SK-N-SH treated with all-trans-retinoic acid at 6 μM for 48 hours (cell line): Measurements from ENCODE around the gene CDH11.
A peak's percentile ranks its signal among the peaks of the same experiment; 100 is the strongest.

ENCODE experiments used
- ATAC-seq: fragments of 200-7000 bp; cut with Tn5 transposase; 3 replicates; pipeline ENCODE4 v1.9.1; 2020; ENCODE audit warnings: mild to moderate bottlenecking, moderate library complexity
- BACH2 ChIP-seq: fragments of 250-450 bp; sonication (Bioruptor Pico); IDR thresholded peaks from 2 replicates; pipeline ENCODE4 v1.9.0; 2021; ENCODE audit warnings: mild to moderate bottlenecking, borderline replicate concordance
- CREB5 ChIP-seq: fragments of 250-450 bp; sonication (Bioruptor Pico); IDR thresholded peaks from 2 replicates; pipeline ENCODE4 v1.5.1; 2020; ENCODE audit warnings: low read depth, mild to moderate bottlenecking, moderate library complexity
- CSRNP3 ChIP-seq: fragments of 250-450 bp; sonication (Bioruptor Pico); IDR thresholded peaks from 2 replicates; pipeline ENCODE4 v1.5.1; 2021; ENCODE audit warnings: mild to moderate bottlenecking, moderate library complexity
- ESRRG ChIP-seq: fragments of 250-450 bp; sonication (Bioruptor Pico); IDR thresholded peaks from 2 replicates; pipeline ENCODE4 v1.6.1; 2021; ENCODE audit warnings: mild to moderate bottlenecking
- GLIS3 ChIP-seq: fragments of 250-450 bp; sonication (Bioruptor Pico); IDR thresholded peaks from 2 replicates; pipeline ENCODE4 v1.5.0; 2020; ENCODE audit warnings: mild to moderate bottlenecking, moderate library complexity
- OSR1 ChIP-seq: fragments of 250-450 bp; sonication (Bioruptor Pico); IDR thresholded peaks from 2 replicates; pipeline ENCODE4 v1.8.0; 2022; ENCODE audit warnings: moderate library complexity, mild to moderate bottlenecking, inconsistent platforms
- PATZ1 ChIP-seq: fragments of 250-450 bp; sonication (Bioruptor Pico); IDR thresholded peaks from 2 replicates; pipeline ENCODE4 v1.8.0; 2020; ENCODE audit warnings: mild to moderate bottlenecking, moderate library complexity, borderline replicate concordance
- POU6F1 ChIP-seq: fragments of 250-450 bp; sonication (Bioruptor Pico); IDR thresholded peaks from 2 replicates; pipeline ENCODE4 v1.8.0; 2021; ENCODE audit warnings: low read depth, mild to moderate bottlenecking, moderate library complexity, borderline replicate concordance
- PPARA ChIP-seq: fragments of 250-450 bp; sonication (Bioruptor Pico); IDR thresholded peaks from 2 replicates; pipeline ENCODE4 v1.5.0; 2020; ENCODE audit warnings: mild to moderate bottlenecking, borderline replicate concordance
- RARB ChIP-seq: fragments of 250-450 bp; sonication (Bioruptor Pico); IDR thresholded peaks from 2 replicates; pipeline ENCODE4 v1.8.0; 2021; ENCODE audit warnings: mild to moderate bottlenecking, moderate library complexity
- SNAI2 ChIP-seq: fragments of 250-450 bp; sonication (Bioruptor Pico); IDR thresholded peaks from 2 replicates; pipeline ENCODE4 v1.5.0; 2020; ENCODE audit warnings: mild to moderate bottlenecking, moderate library complexity
- TCF4 ChIP-seq: fragments of 250-450 bp; sonication (Bioruptor Pico); IDR thresholded peaks from 2 replicates; pipeline ENCODE4 v1.8.0; 2021; ENCODE audit warnings: mild to moderate bottlenecking, moderate library complexity, borderline replicate concordance
- TOX ChIP-seq: fragments of 250-450 bp; sonication (Bioruptor Pico); IDR thresholded peaks from 2 replicates; pipeline ENCODE4 v1.8.0; 2021; ENCODE audit warnings: mild to moderate bottlenecking, moderate library complexity, borderline replicate concordance
- TSHZ2 ChIP-seq: fragments of 250-450 bp; sonication (Bioruptor Pico); IDR thresholded peaks from 2 replicates; pipeline ENCODE4 v1.5.0; 2020; ENCODE audit warnings: mild to moderate bottlenecking, moderate library complexity
- ZFP3 ChIP-seq: fragments of 250-450 bp; sonication (Bioruptor Pico); IDR thresholded peaks from 2 replicates; pipeline ENCODE4 v1.5.0; 2020; ENCODE audit warnings: mild to moderate bottlenecking, moderate library complexity
- ZFP30 ChIP-seq: fragments of 450-650 bp; formaldehyde crosslinking; IDR thresholded peaks from 2 replicates; pipeline ENCODE4 v1.5.0; 2022; ENCODE audit warnings: mild to moderate bottlenecking, moderate library complexity
- ZNF565 ChIP-seq: fragments of 450-650 bp; formaldehyde crosslinking; conservative IDR thresholded peaks from 2 replicates; pipeline ENCODE4 v1.5.0; 2020; ENCODE audit warnings: low read depth, mild to moderate bottlenecking, moderate library complexity
- ZNF70 ChIP-seq: fragments of 450-650 bp; formaldehyde crosslinking; IDR thresholded peaks from 2 replicates; pipeline ENCODE4 v1.5.0; 2020; ENCODE audit warnings: mild to moderate bottlenecking, moderate library complexity
- ZNF8 ChIP-seq: fragments of 450-650 bp; formaldehyde crosslinking; IDR thresholded peaks from 2 replicates; pipeline ENCODE4 v1.5.0; 2020; ENCODE audit warnings: mild to moderate bottlenecking, moderate library complexity

Gene CDH11

GRCh38 chr16:65121870-65122723, at the start of gene CDH11:
Gene CDH11 (minus strand): TSS chr16:65122063. CDS start chr16:65004869, 117,194 bp downstream.
- ATAC-seq = peak; percentile 67
- TF ChIP-seq ZNF70 (no peak), POU6F1 (CRISPR knock-in tag) (no peak), ZFP3 (CRISPR knock-in tag) (no peak), TCF4 (no peak), RARB (CRISPR knock-in tag) (no peak), PPARA (CRISPR knock-in tag) (no peak), PATZ1 (CRISPR knock-in tag) (no peak; the same call in 1 of the 2 replicates), GLIS3 (no peak), ESRRG (no peak)

- no peak for ATAC-seq
- TF ChIP-seq OSR1 (CRISPR knock-in tag) = no peak
- no peak for TF ChIP-seq TSHZ2
- TF ChIP-seq ZFP30 (CRISPR knock-in tag) = no peak
- TF ChIP-seq CSRNP3 (CRISPR knock-in tag) = no peak
- no peak for TF ChIP-seq ZFP3 (CRISPR knock-in tag)
- no peak for TF ChIP-seq ZNF70
- TF ChIP-seq PPARA (CRISPR knock-in tag) = no peak
- TF ChIP-seq CREB5 (CRISPR knock-in tag) = no peak
- no peak for TF ChIP-seq SNAI2 (CRISPR knock-in tag)
- no peak for TF ChIP-seq TOX
- TF ChIP-seq RARB (CRISPR knock-in tag) = no peak
- TF ChIP-seq BACH2 (CRISPR knock-in tag) = no peak
- no peak for TF ChIP-seq ZNF8 (CRISPR knock-in tag)
- TF ChIP-seq, all 23 proteins: peak for 0
These were observed 32.5 kb upstream of the CDH11 start for GRCh38 chr16:65154321-65154720.

- ATAC-seq = no peak
- TF ChIP-seq CSRNP3 (CRISPR knock-in tag) = no peak
- no peak for TF ChIP-seq ESRRG
- no peak for TF ChIP-seq ZNF70
- TF ChIP-seq CREB5 (CRISPR knock-in tag) = no peak
- no peak for TF ChIP-seq ZFP3 (CRISPR knock-in tag)
- no peak for TF ChIP-seq PPARA (CRISPR knock-in tag)
- no peak for TF ChIP-seq ZNF565
- TF ChIP-seq TOX = no peak
- no peak for TF ChIP-seq TSHZ2
- no peak for TF ChIP-seq SNAI2 (CRISPR knock-in tag)
These were observed 31.7 kb upstream of the CDH11 start for GRCh38 chr16:65153365-65154105.
